K562 (cell line): ENCODE data around the gene CTCF. TPM values are rescaled to one million over a fixed set of nuclear protein-coding genes. Genes with fewer than 3 reads are reported as not detected.

ENCODE experiments used
- ATAC-seq: fragments of 200-7000 bp; cut with Tn5 transposase; 3 replicates; pipeline ENCODE4 v1.9.1; 2020; ENCODE audit warnings: moderate library complexity
- BruUV-seq: library from RNA; stranded (reverse); fragments of 400-500 nt; replicated peaks from 2 replicates; lab custom pipeline; 2021; lab: Mats Ljungman, UMichigan
- CTCF ChIA-PET: fragments of 300-600 bp; formaldehyde crosslinking; extraction: SDS; loops from one replicate; lab custom pipeline; 2021; ENCODE audit warnings: low intra/inter-chr PET ratio; lab: Yijun Ruan, JAX
- POLR2A ChIA-PET: fragments of 300-600, 350-650 bp; sonication (Branson Sonifier 250); formaldehyde crosslinking; extraction: SDS; loops from one replicate; lab custom pipeline; 2021; ENCODE audit warnings: antibody characterized with exemption, inconsistent platforms; lab: Yijun Ruan, JAX
- DNase-seq, 4 experiments: peaks; one replicate each; pipeline versions ENCODE4 v3.0.0 to v3.0.0-alpha.2; 2011 to 2018; ENCODE audit warnings: low spot score in 3 of 4, mixed read lengths in 3 of 4; ENCODE audit errors: extremely low read depth in 1 of 4
- FAIRE-seq: peaks from 2 replicates; lab custom pipeline; 2011; peaks lifted over from hg19 to GRCh38; lab: Jason Lieb, UNC
- H2AFZ ChIP-seq: 2 replicates; pipeline ENCODE4 v1.6.0; 2011; ENCODE audit warnings: low read depth, low read length, control low read depth, inconsistent platforms
- H3K27ac ChIP-seq: fragments of 200-600 bp; 3 replicates; pipeline ENCODE4 v1.8.0; 2011; ENCODE audit warnings: low read depth, mild to moderate bottlenecking, control low read depth, inconsistent platforms, low read length, moderate library complexity, mixed read lengths; ENCODE audit errors: extremely low read depth
- H3K27me3 ChIP-seq, 2 experiments: fragments of 300-600 bp in 1 of 2; 2 replicates in 1 of 2; 3 replicates in 1 of 2; pipeline versions ENCODE4 v1.6.0 to v1.8.0; 2011; ENCODE audit warnings: inconsistent platforms in 2 of 2, low read length in 2 of 2, mild to moderate bottlenecking in 1 of 2, mixed read lengths in 1 of 2, moderate library complexity in 1 of 2; ENCODE audit not compliant: control insufficient read depth in 2 of 2, insufficient read depth in 2 of 2
- H3K36me3 ChIP-seq: fragments of 300-600 bp; 3 replicates; pipeline ENCODE4 v1.8.0; 2011; ENCODE audit warnings: mild to moderate bottlenecking, low read length, inconsistent platforms; ENCODE audit not compliant: control insufficient read depth, insufficient read depth
- H3K4me1 ChIP-seq, 2 experiments: fragments of 200-600 bp in 1 of 2; replicated peaks in 1 of 2; 2 replicates in 1 of 2; 3 replicates in 1 of 2; pipeline versions ENCODE4 v1.5.1 to v1.8.0; 2011; ENCODE audit warnings: inconsistent platforms in 2 of 2, low read length in 2 of 2, mild to moderate bottlenecking in 1 of 2, mixed read lengths in 1 of 2, moderate library complexity in 1 of 2; ENCODE audit not compliant: control insufficient read depth in 2 of 2, insufficient read depth in 2 of 2
- H3K4me2 ChIP-seq: 2 replicates; pipeline ENCODE4 v1.6.1; 2011; ENCODE audit warnings: low read length, control low read depth, inconsistent platforms, mixed read lengths; ENCODE audit not compliant: insufficient read depth
- H3K4me3 ChIP-seq: fragments of 200-600 bp; sonication (generic), shearing (Covaris generic); 2 replicates; pipeline ENCODE4 v1.5.1; 2016; ENCODE audit warnings: control low read depth, inconsistent platforms
- H3K79me2 ChIP-seq: fragments of 200-600 bp; 3 replicates; pipeline ENCODE4 v1.8.0; 2011; ENCODE audit warnings: low read length, inconsistent platforms; ENCODE audit not compliant: control insufficient read depth, insufficient read depth
- H3K9ac ChIP-seq, 2 experiments: 2 replicates each; pipeline versions ENCODE4 v1.6.0 to v1.6.1; 2011; ENCODE audit warnings: low read depth in 2 of 2, low read length in 2 of 2, control low read depth in 1 of 2, inconsistent platforms in 1 of 2, mild to moderate bottlenecking in 1 of 2, mixed read lengths in 1 of 2; ENCODE audit not compliant: insufficient read depth in 1 of 2
- H3K9me1 ChIP-seq: one replicate; pipeline ENCODE4 v1.6.0; 2011; ENCODE audit warnings: inconsistent platforms, mild to moderate bottlenecking, low read length, moderate library complexity; ENCODE audit not compliant: control insufficient read depth, insufficient read depth
- H3K9me3 ChIP-seq: replicated peaks from 2 replicates; pipeline ENCODE4 v1.5.1; 2011; ENCODE audit warnings: low read depth, low read length, inconsistent platforms; ENCODE audit not compliant: control insufficient read depth, insufficient read depth
- H4K20me1 ChIP-seq: replicated peaks from 2 replicates; pipeline ENCODE4 v1.6.1; 2011; ENCODE audit warnings: low read length, inconsistent platforms, mixed read lengths; ENCODE audit not compliant: control insufficient read depth, insufficient read depth
- HNRNPH1 ChIP-seq: fragments of 200-400 bp; formaldehyde crosslinking; optimal IDR thresholded peaks from 2 replicates; pipeline ENCODE3; 2017; ENCODE audit warnings: low read depth, mild to moderate bottlenecking, low read length, moderate library complexity
- POLR2G ChIP-seq: fragments of 200-400 bp; formaldehyde crosslinking; IDR thresholded peaks from 2 replicates; pipeline ENCODE4 v1.6.1; 2017; ENCODE audit warnings: low read depth, mild to moderate bottlenecking, antibody characterized with exemption, low read length, moderate library complexity
- STAT5B ChIP-seq: fragments of 250-450 bp; sonication (Bioruptor Pico); IDR thresholded peaks from 2 replicates; pipeline ENCODE4 v1.8.0; 2021; ENCODE audit warnings: mild to moderate bottlenecking, inconsistent platforms
- TSC22D4 ChIP-seq: fragments of 450-650 bp; IDR thresholded peaks from 2 replicates; pipeline ENCODE4 v1.6.1; 2016; ENCODE audit warnings: missing genetic modification characterization, missing biosample characterization, control low read depth
- WGBS: fragments of 100-300 bp; shearing (Covaris generic); methylation state at CpG from one replicate; pipeline ENCODE4 v1.1.6; 2016; ENCODE audit warnings: low coverage, mixed read lengths; ENCODE audit not compliant: insufficient coverage; ENCODE audit errors: missing lambda C conversion rate; 5-methylcytosine and 5-hydroxymethylcytosine counted together
- in situ Hi-C: fragments of 300-500 bp; cut with MboI; formaldehyde crosslinking; loops from 4 replicates; pipeline ENCODE4 v1.15.0; 2018; ENCODE audit warnings: inconsistent platforms, mixed read lengths
- intact Hi-C: fragments of 100-400 bp; cut with micrococcal nuclease; formaldehyde crosslinking; loops from 2 replicates; pipeline ENCODE4 v1.14.2; 2022
- polyA plus RNA-seq, 8 experiments: library from polyadenylated mRNA; depleted of rRNA in 4 of 8; stranded (reverse) in 5 of 8; unstranded in 3 of 8; fragments of >200 nt; fragmentation: Nextera tagmentation in 2 of 8; fragmentation: Illumina TruSeq in 1 of 8; extraction: Ambion mirVana in 2 of 8; extraction: Trizol in 1 of 8; gene quantifications; 2 replicates each; pipeline versions ENCODE4 v1.2.1 to v1.2.3, GENCODE V29; 2011 to 2014; ENCODE audit warnings: inconsistent platforms in 1 of 8, missing spikeins in 1 of 8
- total RNA-seq, 7 experiments: library from RNA; depleted of rRNA in 6 of 7; stranded (reverse); fragments of >200 nt in 6 of 7; fragmentation: Illumina TruSeq in 2 of 7; extraction: Trizol in 2 of 7; gene quantifications; 2 replicates each; pipeline versions ENCODE4 v1.2.1 to v1.2.3, GENCODE V29; 2011 to 2021; ENCODE audit warnings: low replicate concordance in 1 of 7
- TF ChIP-seq, protein P1 (sequence below): fragments of 150-350 bp; IDR thresholded peaks from 2 replicates; pipeline ENCODE4 v1.6.1; 2014; ENCODE audit warnings: low read depth, mild to moderate bottlenecking, low read length, borderline replicate concordance

Gene CTCF
- total and polyA plus RNA-seq, 9 of the 15 experiments (the other 6 are each of a cell fraction or from before 2014, with no cell fraction given) = 7.8 to 49.2 (median 33.9) TPM

- Histone ChIP-seq H2AFZ (no peak overlapping the region), H3K9me1 (no peaks in the 10 kb centered on the region), H3K27ac (no peak overlapping the region), H3K4me1 (peaks cover 0 to 29% of the 10 kb centered on the region in 2 experiments; a peak in 2 of 5 replicates), H3K27me3 (no peaks in the 10 kb centered on the region), H3K36me3 (peaks cover 46% of the 10 kb centered on the region; the same call in 1 of the 3 replicates), H3K9ac (no peak overlapping the region; a peak in 1 of 4 replicates), H3K4me3 (no peak overlapping the region), H3K4me2 (no peak overlapping the region), H3K79me2 (no peaks in the 10 kb centered on the region), H3K9me3 (no peaks in the 10 kb centered on the region), H4K20me1 (peaks cover 5% of the 10 kb centered on the region; the same call in 1 of the 2 replicates)
- no peak for ATAC-seq
- POLR2A ChIA-PET = interaction anchor here (0.7 to 3.7 kb wide), 2 partner anchors 13 to 16 kb away, joined by 6 to 24 read pairs; partner anchors contain the start of gene CTCF
- no peak for TF ChIP-seq TSC22D4 (tag)
- peak; percentile 58; the same call in 1 of the 2 replicates for TF ChIP-seq POLR2G
- no peak for TF ChIP-seq STAT5B
- no peak for TF ChIP-seq HNRNPH1
- TF ChIP-seq, protein P1, sequence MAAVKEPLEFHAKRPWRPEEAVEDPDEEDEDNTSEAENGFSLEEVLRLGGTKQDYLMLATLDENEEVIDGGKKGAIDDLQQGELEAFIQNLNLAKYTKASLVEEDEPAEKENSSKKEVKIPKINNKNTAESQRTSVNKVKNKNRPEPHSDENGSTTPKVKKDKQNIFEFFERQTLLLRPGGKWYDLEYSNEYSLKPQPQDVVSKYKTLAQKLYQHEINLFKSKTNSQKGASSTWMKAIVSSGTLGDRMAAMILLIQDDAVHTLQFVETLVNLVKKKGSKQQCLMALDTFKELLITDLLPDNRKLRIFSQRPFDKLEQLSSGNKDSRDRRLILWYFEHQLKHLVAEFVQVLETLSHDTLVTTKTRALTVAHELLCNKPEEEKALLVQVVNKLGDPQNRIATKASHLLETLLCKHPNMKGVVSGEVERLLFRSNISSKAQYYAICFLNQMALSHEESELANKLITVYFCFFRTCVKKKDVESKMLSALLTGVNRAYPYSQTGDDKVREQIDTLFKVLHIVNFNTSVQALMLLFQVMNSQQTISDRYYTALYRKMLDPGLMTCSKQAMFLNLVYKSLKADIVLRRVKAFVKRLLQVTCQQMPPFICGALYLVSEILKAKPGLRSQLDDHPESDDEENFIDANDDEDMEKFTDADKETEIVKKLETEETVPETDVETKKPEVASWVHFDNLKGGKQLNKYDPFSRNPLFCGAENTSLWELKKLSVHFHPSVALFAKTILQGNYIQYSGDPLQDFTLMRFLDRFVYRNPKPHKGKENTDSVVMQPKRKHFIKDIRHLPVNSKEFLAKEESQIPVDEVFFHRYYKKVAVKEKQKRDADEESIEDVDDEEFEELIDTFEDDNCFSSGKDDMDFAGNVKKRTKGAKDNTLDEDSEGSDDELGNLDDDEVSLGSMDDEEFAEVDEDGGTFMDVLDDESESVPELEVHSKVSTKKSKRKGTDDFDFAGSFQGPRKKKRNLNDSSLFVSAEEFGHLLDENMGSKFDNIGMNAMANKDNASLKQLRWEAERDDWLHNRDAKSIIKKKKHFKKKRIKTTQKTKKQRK = no peak
- FAIRE-seq = no peak
- in situ Hi-C loops = no loop called here
- BruUV-seq = no TSS peak
- CTCF ChIA-PET = interaction anchor here (1.0 to 3.5 kb wide), 2 partner anchors 17 to 99 kb away, joined by 3 to 32 read pairs; partner anchors contain the start of gene CARMIL2
- intact Hi-C loops = no loop called here
- DNase-seq = no peak
- WGBS = 84% methylated on average over 12 of the region's 14 CpGs
Measured at GRCh38 chr16:67545665-67546024, 16.7 kb upstream of the CTCF start.
